HG03025 (cell line): ENCODE measurements around the gene NPIPB8.
"Not testable (repeated sequence)": the region's sequence is repeated elsewhere in the genome, so short reads cannot be mapped to it uniquely, and the experiment has no call there.

Source experiments
- ATAC-seq: cut with Tn5 transposase; IDR thresholded peaks from one replicate; pipeline ENCODE4 v1.9.1; 2021; ENCODE audit warnings: mild to moderate bottlenecking, moderate library complexity; ENCODE audit not compliant: unreplicated experiment, low FRiP score

NPIPB8 gene

DNA sequence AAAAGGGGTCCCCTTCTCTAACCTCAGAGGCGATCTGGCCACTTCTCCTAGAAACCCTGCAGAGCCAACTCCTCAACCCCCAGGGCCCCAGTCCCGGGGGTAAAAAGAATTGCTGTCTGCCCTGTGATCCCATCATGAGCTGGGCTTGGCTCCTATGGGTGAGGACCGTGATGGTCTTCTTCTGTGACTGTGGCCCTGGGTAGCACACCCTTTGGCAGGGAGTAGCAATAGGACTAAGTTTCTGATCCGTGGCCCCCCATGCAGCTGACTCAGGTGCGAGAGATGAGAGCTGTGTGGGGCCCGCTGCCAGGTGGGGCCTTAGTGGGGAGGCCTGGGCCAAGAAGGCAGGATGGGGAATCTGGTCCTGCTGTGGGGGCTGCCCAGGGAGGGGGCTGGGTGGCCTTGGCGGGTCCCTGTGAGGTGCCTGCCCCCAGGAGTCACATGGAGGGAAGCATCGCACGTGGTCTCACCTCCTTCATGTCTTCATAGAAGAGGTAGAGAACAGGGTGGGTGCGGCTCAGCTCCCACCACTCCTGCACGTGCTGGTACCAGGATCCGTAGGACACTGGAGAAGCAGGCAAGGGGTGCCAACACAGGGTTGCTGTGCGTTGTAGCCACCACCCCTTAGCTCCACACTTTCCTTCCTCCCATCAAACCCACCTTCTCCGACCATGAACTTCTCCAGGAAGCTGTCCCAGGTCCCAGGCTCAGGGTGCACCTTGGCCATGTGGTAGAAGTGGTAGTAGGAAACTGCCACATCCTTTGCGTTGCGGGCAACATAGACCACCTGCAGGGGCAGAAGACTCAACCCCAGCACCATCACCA, 31.4 kb upstream of the NPIPB8 start:
- ATAC-seq: no peak

DNA sequence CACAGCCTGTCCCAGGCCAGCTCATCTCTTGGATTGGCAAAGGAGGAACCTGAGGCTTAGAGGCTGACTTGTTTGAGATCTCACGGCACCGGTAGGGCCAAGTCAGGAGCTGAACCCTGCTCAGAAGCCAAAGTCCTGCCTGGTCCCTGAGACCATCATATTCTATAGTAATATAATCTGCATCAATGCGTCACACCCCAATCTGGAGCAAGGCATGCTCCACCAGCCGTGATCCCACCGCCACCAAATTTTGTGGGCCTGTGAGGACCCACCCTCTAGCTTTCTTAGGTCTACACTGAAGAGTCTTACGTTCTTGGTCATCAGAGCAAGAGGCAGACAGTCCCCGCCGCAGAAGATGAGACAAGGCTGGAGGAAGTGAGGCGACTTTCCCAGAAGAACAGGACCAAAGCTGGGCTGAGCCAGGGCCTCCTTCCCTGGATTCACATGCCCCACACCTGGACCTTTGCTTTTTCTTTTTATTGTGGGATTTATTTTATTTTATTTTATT, 30.7 kb upstream of the NPIPB8 start:
- ATAC-seq: no peak

DNA sequence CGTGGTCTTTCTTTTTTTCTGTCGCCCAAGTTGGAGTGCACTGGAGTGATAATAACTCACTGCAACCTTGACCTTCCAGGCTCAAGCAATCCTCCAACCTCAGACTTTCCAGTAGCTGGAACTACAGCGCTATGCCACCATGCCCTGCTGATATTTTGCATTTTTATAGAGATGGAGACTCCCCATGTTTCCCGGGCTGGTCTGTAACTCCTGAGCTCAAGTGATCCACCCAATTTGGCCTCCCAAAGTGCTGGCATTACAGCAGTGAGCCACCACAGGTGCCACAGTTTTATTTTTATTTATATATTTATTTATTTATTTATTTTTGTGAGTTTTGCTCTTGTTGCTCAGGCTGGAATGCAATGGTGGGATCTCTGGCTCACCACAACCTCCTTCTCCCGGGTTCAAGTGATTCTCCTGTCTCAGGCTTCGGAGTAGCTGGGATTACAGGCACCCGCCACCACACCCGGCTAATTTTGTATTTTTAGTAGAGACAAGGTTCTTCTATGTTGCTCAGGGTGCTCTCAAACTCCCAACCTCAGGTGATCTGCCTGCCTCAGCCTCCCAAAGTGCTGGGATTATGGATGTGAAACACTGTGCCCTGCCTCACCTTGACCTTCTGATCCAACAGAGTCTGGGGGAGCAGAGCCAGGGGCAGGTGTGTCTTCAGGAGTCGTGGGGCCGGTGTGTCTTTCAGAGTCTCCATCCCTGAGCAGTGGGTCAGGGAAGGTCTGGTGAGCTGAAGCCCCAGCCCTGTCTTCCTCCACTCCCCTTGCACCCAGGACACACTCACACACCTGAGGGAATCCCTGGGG, 30.0 kb upstream of the NPIPB8 start:
- ATAC-seq: not testable (repeated sequence)

GRCh38 chr16:28608496-28608808, 29.4 kb upstream of the NPIPB8 start:
- ATAC-seq: not testable (repeated sequence)

GRCh38 chr16:28608867-28609596, 28.8 kb upstream of the NPIPB8 start:
- ATAC-seq: not testable (repeated sequence)

DNA sequence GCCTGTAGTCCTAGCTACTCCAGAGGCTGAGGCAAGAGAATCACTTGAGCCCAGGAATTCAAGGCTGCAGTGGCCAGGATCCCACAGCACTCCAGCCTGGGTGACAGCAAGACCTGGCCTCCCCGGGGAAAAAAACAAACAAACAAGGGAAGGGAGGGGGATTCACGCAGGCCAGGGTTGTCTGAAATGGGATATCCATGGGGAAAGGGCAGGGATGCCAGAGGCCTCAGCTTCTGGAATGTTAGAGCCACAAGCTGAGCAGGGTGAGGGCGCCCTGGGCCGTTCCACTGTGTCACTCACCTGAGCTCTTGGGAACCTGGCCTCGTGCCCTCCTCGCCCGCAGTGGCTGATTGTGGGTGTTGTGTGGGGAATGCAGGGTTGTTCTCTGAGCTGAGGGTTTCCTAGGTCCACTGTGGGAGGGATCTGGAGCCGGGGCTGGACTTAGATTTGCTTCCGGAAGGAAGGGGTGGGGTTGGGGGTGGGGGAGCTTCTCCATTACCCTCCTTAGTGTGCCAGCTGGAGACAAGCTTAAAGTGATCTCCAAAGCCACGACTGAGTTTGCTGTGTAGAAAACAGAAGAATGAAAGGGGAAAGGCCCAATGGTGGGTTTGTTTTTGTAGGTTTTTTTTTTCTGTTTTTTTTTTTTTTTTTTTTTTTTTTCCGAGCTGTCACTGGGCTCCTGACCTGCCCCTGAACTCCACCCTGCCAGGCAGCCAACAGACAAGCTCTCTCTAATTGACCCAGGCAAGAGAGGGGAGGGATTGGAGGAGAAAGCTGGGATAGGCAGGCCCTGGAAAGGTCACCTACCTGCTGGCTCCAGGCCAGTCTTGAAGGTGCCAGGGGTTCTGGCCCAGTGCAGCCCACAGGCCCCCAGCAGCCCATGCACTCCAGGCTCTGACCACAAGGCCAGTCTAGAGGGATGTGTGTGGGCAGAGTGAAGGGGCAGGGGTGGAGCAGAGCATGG, 28.0 kb upstream of the NPIPB8 start, which contains the start of gene SULT1A1:
Gene SULT1A1, minus strand, starts transcription at position 414 of the 964 bp plus-strand sequence. CDS start 1,189 bp downstream, outside the sequence.
- no peak for ATAC-seq

DNA sequence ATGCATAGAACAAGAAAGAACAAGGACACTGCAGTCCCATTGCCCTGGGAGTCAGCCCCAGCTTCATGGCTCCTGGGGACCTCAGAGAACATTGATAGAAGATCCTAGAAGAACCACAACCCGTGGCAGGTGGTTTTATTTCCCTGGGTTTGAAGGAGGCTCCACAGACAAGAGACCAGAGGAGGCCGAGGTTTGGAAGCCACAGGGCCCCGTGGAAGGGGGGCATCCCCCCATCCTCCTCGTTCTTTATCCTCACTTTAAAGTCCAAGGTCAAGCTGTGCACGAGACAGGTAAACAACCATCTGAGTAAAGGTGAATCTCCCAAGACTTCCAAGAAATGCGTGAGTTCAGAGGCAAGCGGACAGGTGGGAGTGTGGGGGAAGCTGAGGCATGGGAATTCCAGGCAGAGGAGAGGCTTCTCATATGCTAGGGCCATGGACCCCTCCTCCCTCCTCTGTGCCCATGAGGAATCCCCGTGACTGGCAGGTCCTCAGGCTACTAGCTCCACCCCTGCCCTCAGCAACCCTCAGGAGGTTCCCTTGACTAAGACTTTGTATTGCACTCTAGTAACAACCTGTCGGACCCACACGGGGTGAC, 27.2 kb upstream of the NPIPB8 start:
- ATAC-seq: no peak

GRCh38 chr16:28612359-28613280, 25.2 kb upstream of the NPIPB8 start:
- not testable (repeated sequence) for ATAC-seq

- not testable (repeated sequence) for ATAC-seq
Observed at GRCh38 chr16:28613912-28614311, 24.0 kb upstream of the NPIPB8 start.

DNA sequence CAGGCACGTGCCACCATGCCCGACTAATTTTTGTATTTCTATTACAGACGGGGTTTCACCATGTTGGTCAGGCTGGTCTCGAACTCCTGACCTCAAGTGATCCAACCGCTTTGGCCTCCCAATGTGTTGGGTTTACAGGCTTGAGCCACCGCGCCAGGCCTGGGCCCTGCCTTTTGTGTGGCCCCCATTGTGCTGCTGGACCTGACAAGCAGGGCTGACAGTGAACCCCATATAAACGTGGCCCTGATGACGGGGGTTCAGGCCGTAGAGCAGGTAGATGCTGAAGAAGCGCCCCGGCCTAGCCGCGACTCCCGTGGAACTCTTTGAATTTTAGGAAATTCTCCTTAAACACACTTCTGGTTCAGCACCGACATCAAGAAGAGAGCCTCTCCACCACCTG, 23.3 kb upstream of the NPIPB8 start:
- ATAC-seq: not testable (repeated sequence)

- not testable (repeated sequence) for ATAC-seq
Observed at GRCh38 chr16:28615486-28616223, 22.2 kb upstream of the NPIPB8 start.

DNA sequence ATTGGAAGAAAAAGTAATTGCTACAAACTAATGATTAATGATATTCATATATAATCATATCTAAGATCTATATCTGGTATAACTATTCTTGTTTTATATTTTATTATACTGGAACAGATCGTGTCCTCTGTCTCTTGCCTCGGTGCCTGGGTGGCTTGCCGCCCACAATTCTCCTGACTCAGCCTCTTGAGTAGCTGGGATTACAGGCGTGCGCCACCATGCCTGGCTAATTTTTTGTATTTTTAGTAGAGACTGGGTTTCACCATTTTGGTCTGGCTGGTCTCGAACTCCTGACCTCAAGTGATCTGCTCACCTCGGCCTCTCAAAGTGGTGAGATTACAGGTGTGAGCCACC, 21.7 kb upstream of the NPIPB8 start:
- not testable (repeated sequence) for ATAC-seq

GRCh38 chr16:28616636-28617035, 21.2 kb upstream of the NPIPB8 start:
- no peak for ATAC-seq

DNA sequence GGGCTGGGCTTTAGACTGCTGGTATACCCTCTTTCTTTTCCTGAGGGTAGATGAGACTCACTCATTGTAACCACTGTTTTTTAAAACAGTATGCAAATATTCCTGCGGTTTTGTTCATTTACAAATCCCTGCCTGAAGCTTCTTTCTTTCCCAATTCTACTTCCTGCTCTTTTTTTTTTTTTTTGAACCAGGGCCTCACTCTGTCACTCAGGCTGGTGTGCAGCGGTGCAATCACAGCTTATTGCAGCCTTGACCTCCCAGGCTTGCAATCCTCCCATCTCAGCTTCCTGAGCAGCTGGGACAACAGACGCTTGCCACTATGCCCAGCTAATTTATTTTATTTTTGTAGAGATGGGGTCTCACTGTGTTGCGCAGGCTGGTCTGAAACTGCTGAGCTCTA, 20.0 kb upstream of the NPIPB8 start:
- ATAC-seq: no peak

DNA sequence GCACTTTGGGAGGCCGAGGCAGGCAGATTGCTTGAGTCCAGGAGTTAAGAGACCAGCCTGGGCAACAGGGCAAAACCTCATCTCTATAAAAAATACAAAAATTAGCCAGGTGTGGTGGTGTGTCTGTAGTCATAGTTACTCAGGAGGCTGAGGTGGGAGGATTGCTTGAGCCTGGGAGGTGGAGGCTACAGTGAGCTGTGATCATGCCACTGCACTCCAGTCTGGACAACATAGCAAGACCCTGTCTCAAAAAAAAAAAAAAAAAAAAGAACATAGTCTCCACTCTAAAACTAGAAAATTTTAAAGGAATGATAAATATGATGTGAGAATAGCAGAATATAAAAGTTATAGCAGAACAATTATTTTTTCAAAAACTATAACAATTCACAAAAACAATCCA, 17.5 kb upstream of the NPIPB8 start:
- not testable (repeated sequence) for ATAC-seq

DNA sequence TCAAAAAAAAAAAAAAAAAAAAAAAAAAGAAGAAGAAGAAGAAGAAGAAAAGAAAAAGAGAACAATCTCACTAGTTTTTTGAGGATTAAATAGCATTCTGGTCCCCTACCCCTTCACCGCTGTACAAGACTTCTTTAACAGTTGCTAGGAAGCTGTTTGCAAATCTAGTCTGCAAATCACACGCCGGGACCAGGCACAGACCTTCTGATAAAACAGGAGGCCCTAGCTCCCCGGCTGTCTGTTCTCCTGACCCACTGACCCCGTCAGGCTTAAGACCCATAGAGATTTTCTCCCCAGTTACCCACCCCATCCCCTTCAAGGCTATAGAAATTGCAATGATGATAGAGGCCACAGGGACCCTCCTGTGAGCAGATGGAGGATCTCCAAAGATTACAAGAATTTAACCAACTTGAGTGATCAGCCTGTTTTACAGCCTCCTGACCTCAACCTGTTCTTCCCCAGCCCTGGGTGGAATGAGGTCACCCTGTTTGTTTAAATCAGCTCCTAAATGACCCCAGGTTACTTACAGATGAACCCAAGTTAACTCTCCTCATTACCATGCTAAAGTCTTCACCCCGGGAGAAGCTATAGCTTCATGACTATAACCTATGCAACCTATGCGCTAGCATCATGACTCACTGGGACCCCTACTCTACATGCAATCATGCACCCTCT, 16.2 kb upstream of the NPIPB8 start:
- ATAC-seq: no peak
